Vagina (tissue), 2 donors: ENCODE results near the gene SDK2.

Experiments used
- POLR2A ChIP-seq, 2 donors: fragments of 450-650 bp; IDR thresholded peaks; one replicate each; pipeline ENCODE4 v1.6.1; 2017; ENCODE audit warnings: antibody characterized with exemption in 2 of 2, mild to moderate bottlenecking in 2 of 2, moderate library complexity in 2 of 2
- POLR2AphosphoS5 ChIP-seq, 2 donors: sonication (generic); formaldehyde crosslinking; IDR thresholded peaks; one replicate each; pipeline ENCODE4 v1.9.0; 2017; ENCODE audit warnings: antibody characterized with exemption in 2 of 2, mild to moderate bottlenecking in 2 of 2, low read depth in 1 of 2; ENCODE audit not compliant: insufficient read depth in 1 of 2
- TF ChIP-seq, protein P1 (sequence below), 3 experiments: fragments of 450-650 bp in 2 of 3; fragments of 200-600 bp in 1 of 3; sonication (generic) in 1 of 3; IDR thresholded peaks; one replicate each; pipeline ENCODE4 v1.5.1; 2017 to 2019; ENCODE audit warnings: antibody characterized with exemption in 3 of 3, mild to moderate bottlenecking in 2 of 3, moderate library complexity in 2 of 3

- TF ChIP-seq POLR2A (IDR thresholded peaks at IDR 0.05) (no peak), POLR2AphosphoS5 (IDR thresholded peaks at IDR 0.05; ENCODE audit: insufficient read depth in 1 of 2, low read depth in 1 of 2) (no peak)
- TF ChIP-seq, protein P1, sequence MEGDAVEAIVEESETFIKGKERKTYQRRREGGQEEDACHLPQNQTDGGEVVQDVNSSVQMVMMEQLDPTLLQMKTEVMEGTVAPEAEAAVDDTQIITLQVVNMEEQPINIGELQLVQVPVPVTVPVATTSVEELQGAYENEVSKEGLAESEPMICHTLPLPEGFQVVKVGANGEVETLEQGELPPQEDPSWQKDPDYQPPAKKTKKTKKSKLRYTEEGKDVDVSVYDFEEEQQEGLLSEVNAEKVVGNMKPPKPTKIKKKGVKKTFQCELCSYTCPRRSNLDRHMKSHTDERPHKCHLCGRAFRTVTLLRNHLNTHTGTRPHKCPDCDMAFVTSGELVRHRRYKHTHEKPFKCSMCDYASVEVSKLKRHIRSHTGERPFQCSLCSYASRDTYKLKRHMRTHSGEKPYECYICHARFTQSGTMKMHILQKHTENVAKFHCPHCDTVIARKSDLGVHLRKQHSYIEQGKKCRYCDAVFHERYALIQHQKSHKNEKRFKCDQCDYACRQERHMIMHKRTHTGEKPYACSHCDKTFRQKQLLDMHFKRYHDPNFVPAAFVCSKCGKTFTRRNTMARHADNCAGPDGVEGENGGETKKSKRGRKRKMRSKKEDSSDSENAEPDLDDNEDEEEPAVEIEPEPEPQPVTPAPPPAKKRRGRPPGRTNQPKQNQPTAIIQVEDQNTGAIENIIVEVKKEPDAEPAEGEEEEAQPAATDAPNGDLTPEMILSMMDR (IDR thresholded peaks at IDR 0.05): no peak
These were observed 27.3 kb downstream of the SDK2 start for GRCh38 chr17:73616873-73617404.
